HCT116 (cell line): ENCODE data around the gene APLF. TPM values are rescaled to one million over a fixed set of nuclear protein-coding genes. Genes with fewer than 3 reads are reported as not detected.

Experiments
- ATAC-seq: fragments of 200-7000 bp; cut with Tn5 transposase; 2 replicates; pipeline ENCODE4 v1.9.1; 2020; ENCODE audit warnings: mild to moderate bottlenecking, moderate library complexity
- BruUV-seq: library from RNA; stranded (reverse); fragments of 400-500 nt; replicated peaks from 2 replicates; lab custom pipeline; 2021; lab: Mats Ljungman, UMichigan
- CTCF ChIA-PET: fragments of 300-600 bp; sonication (Branson Sonifier 250); formaldehyde crosslinking; loops from one replicate; lab custom pipeline; 2021; ENCODE audit warnings: antibody characterized with exemption; lab: Charles Lee
- POLR2A ChIA-PET: fragments of 300-600, 350-600 bp; sonication (Branson Sonifier 250); formaldehyde crosslinking; loops from one replicate; lab custom pipeline; 2021; ENCODE audit warnings: antibody characterized with exemption; lab: Charles Lee
- RAD21 ChIA-PET, 2 experiments: fragments of 300-600 bp; sonication (Branson Sonifier 250); formaldehyde crosslinking; loops; one replicate each; lab custom pipeline; 2023; ENCODE audit warnings: low total read pairs in 2 of 2; ENCODE audit not compliant: uncharacterized antibody in 2 of 2, unreplicated experiment in 2 of 2, low non-redundant PET in 1 of 2; lab: Charles Lee
- DNase-seq: peaks from one replicate; pipeline ENCODE4 v3.0.0-alpha.2; 2010; ENCODE audit warnings: low read depth, low spot score
- H2AFZ ChIP-seq: fragments of 200-600 bp; shearing (Covaris generic), sonication (generic); 2 replicates; pipeline ENCODE4 v1.6.1; 2017; ENCODE audit warnings: low read depth, mixed run types, mixed read lengths, antibody characterized with exemption, low read length; ENCODE audit not compliant: poor library complexity, severe bottlenecking
- H3K27ac ChIP-seq: 2 replicates; pipeline ENCODE4 v1.5.1; 2012; ENCODE audit warnings: low read depth, low read length
- H3K27me3 ChIP-seq: fragments of 200-600 bp; sonication (generic); 2 replicates; pipeline ENCODE4 v1.6.1; 2016; ENCODE audit warnings: mixed run types, low read length, mixed read lengths; ENCODE audit not compliant: insufficient read depth
- H3K36me3 ChIP-seq, 2 experiments: fragments of 200-500 bp in 1 of 2; fragments of 200-600 bp in 1 of 2; sonication (Bioruptor generic) in 1 of 2; sonication (generic) in 1 of 2; 2 replicates each; pipeline versions ENCODE4 v1.5.1 to v1.6.1; 2014 to 2016; ENCODE audit warnings: low read length in 2 of 2, inconsistent platforms in 1 of 2, mixed read lengths in 1 of 2, mixed run types in 1 of 2; ENCODE audit not compliant: insufficient read depth in 2 of 2, control insufficient read depth in 1 of 2
- H3K4me1 ChIP-seq, 2 experiments: fragments of 200-600 bp in 1 of 2; sonication (generic) in 1 of 2; 2 replicates each; pipeline versions ENCODE4 v1.5.1 to v1.6.1; 2012 to 2017; ENCODE audit warnings: low read length in 2 of 2, inconsistent platforms in 1 of 2, mild to moderate bottlenecking in 1 of 2, mixed read lengths in 1 of 2, mixed run types in 1 of 2, moderate library complexity in 1 of 2; ENCODE audit not compliant: insufficient read depth in 2 of 2, control insufficient read depth in 1 of 2
- H3K4me2 ChIP-seq: fragments of 200-600 bp; sonication (generic); 2 replicates; pipeline ENCODE4 v1.6.1; 2017; ENCODE audit warnings: mixed run types, low read length, mixed read lengths
- H3K4me3 ChIP-seq, 2 experiments: fragments of 200-600 bp in 1 of 2; sonication (generic) in 1 of 2; replicated peaks in 1 of 2; 2 replicates each; pipeline ENCODE4 v1.5.1; 2011 to 2016; ENCODE audit warnings: low read length in 2 of 2, control low read depth in 1 of 2, low read depth in 1 of 2, mild to moderate bottlenecking in 1 of 2, mixed read lengths in 1 of 2, mixed run types in 1 of 2
- H3K79me2 ChIP-seq: fragments of 200-600 bp; sonication (generic); 2 replicates; pipeline ENCODE4 v1.6.1; 2017; ENCODE audit warnings: mild to moderate bottlenecking, mixed run types, low read length, moderate library complexity, mixed read lengths; ENCODE audit not compliant: insufficient read depth
- H3K9ac ChIP-seq: fragments of 200-600 bp; sonication (generic); 2 replicates; pipeline ENCODE4 v1.6.1; 2016; ENCODE audit warnings: low read length, mixed read lengths
- H3K9me2 ChIP-seq: fragments of 200-600 bp; sonication (generic), shearing (Covaris generic); 2 replicates; pipeline ENCODE4 v1.6.1; 2017; ENCODE audit warnings: mixed run types, mild to moderate bottlenecking, moderate library complexity; ENCODE audit not compliant: insufficient read depth
- H3K9me3 ChIP-seq, 2 experiments: fragments of 200-500 bp in 1 of 2; fragments of 200-600 bp in 1 of 2; sonication (Bioruptor generic) in 1 of 2; sonication (generic) in 1 of 2; 2 replicates each; pipeline ENCODE4 v1.6.1; 2014 to 2017; ENCODE audit warnings: low read length in 2 of 2, mixed read lengths in 2 of 2, inconsistent platforms in 1 of 2, low read depth in 1 of 2, mild to moderate bottlenecking in 1 of 2, mixed run types in 1 of 2, moderate library complexity in 1 of 2; ENCODE audit not compliant: control insufficient read depth in 1 of 2, insufficient read depth in 1 of 2
- H4K20me1 ChIP-seq: fragments of 200-600 bp; sonication (generic), shearing (Covaris generic); 2 replicates; pipeline ENCODE4 v1.6.1; 2017; ENCODE audit warnings: mixed run types, mild to moderate bottlenecking, moderate library complexity; ENCODE audit not compliant: insufficient read depth
- CEBPB ChIP-seq: IDR thresholded peaks from 2 replicates; pipeline ENCODE4 v1.6.1; 2012; ENCODE audit warnings: low read depth
- EGR1 ChIP-seq: IDR thresholded peaks from 2 replicates; pipeline ENCODE4 v1.6.1; 2012; ENCODE audit warnings: low read depth
- ELF1 ChIP-seq: IDR thresholded peaks from 2 replicates; pipeline ENCODE4 v1.6.1; 2012; ENCODE audit warnings: low read depth, borderline replicate concordance
- EZH2 ChIP-seq: fragments of 200-600 bp; sonication (generic); IDR thresholded peaks from 2 replicates; pipeline ENCODE4 v1.6.1; 2017; ENCODE audit warnings: antibody characterized with exemption, mixed run types
- FOSL1 ChIP-seq: IDR thresholded peaks from 2 replicates; pipeline ENCODE4 v1.6.1; 2012; ENCODE audit warnings: low read depth
- RAD21 ChIP-seq: IDR thresholded peaks from 2 replicates; pipeline ENCODE4 v1.6.1; 2012; ENCODE audit warnings: low read depth, mild to moderate bottlenecking
- SP1 ChIP-seq: IDR thresholded peaks from 2 replicates; pipeline ENCODE4 v1.6.1; 2012; ENCODE audit warnings: low read depth
- SRF ChIP-seq: IDR thresholded peaks from 2 replicates; pipeline ENCODE4 v1.6.1; 2012; ENCODE audit warnings: low read depth
- TCF7L2 ChIP-seq: IDR thresholded peaks from 2 replicates; pipeline ENCODE4 v1.7.0; 2011; ENCODE audit warnings: borderline replicate concordance, inconsistent platforms; ENCODE audit not compliant: insufficient read depth, insufficient read length; ENCODE audit errors: extremely low read depth
- intact Hi-C: fragments of 100-400 bp; cut with micrococcal nuclease; formaldehyde crosslinking; loops from 2 replicates; pipeline ENCODE4 v1.10.0; 2022
- total RNA-seq: library from RNA; stranded (reverse); gene quantifications from one replicate; pipeline ENCODE4 v1.2.1, GENCODE V29; 2021; ENCODE audit not compliant: unreplicated experiment
- TF ChIP-seq, protein P1 (sequence below): IDR thresholded peaks from 2 replicates; pipeline ENCODE4 v1.6.1; 2012
- TF ChIP-seq, protein P2 (sequence below): IDR thresholded peaks from 2 replicates; pipeline ENCODE4 v1.6.1; 2012; ENCODE audit warnings: low read depth
- TF ChIP-seq, protein P3 (sequence below), 3 experiments: fragments of 200-600 bp in 1 of 3; sonication (generic) in 1 of 3; IDR thresholded peaks in 2 of 3; conservative IDR thresholded peaks in 1 of 3; 2 replicates each; pipeline ENCODE4 v1.5.1; 2012 to 2017; ENCODE audit warnings: low read depth in 2 of 3, low read length in 2 of 3, antibody characterized with exemption in 1 of 3, borderline replicate concordance in 1 of 3, control low read depth in 1 of 3, mild to moderate bottlenecking in 1 of 3, mixed read lengths in 1 of 3, mixed run types in 1 of 3, moderate library complexity in 1 of 3; ENCODE audit not compliant: insufficient read depth in 1 of 3

The APLF gene
- total RNA-seq, 1 experiment from 2014 or later = 1.6 TPM

DNA sequence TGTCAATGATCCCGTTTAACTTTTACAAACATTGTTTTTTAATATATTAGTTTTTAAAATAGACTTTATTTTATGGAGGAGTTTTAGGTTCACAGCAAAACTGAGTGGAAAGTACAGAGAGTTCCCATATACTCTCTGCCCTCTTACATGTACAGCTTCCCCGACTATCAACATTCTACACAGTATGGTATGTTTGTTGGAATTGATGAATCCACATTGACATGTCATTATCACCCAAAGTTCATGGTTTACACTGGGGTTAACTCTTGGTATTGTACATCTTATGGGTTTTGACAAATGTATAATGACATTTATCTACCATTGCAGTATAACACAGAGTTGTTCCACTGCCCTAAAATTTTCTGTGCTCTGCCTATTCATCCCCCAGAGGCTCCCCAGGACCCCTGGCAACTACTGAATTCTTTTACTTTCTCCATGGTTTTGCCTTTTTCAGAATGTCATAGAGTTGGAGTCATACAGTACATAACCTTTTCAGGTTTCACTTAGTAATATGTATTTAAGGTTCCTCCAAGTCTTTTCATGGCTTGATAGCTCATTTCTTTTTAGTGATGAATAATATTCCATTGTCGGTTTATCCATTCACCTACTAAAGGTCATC is 5.5 kb downstream of the APLF start:
- CTCF ChIA-PET = interaction anchor here (1.1 to 1.7 kb wide), 2 partner anchors 9 to 15 kb away, joined by 3 to 6 read pairs; no protein-coding TSS in a partner anchor
- TF ChIP-seq FOSL1 (no peak), SRF (no peak), CEBPB (no peak), EGR1 (no peak), SP1 (no peak), EZH2 (no peak), RAD21 (no peak), ELF1 (no peak), TCF7L2 (no peak)
- TF ChIP-seq, protein P1, sequence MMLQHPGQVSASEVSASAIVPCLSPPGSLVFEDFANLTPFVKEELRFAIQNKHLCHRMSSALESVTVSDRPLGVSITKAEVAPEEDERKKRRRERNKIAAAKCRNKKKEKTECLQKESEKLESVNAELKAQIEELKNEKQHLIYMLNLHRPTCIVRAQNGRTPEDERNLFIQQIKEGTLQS = no peak
- TF ChIP-seq, protein P2, sequence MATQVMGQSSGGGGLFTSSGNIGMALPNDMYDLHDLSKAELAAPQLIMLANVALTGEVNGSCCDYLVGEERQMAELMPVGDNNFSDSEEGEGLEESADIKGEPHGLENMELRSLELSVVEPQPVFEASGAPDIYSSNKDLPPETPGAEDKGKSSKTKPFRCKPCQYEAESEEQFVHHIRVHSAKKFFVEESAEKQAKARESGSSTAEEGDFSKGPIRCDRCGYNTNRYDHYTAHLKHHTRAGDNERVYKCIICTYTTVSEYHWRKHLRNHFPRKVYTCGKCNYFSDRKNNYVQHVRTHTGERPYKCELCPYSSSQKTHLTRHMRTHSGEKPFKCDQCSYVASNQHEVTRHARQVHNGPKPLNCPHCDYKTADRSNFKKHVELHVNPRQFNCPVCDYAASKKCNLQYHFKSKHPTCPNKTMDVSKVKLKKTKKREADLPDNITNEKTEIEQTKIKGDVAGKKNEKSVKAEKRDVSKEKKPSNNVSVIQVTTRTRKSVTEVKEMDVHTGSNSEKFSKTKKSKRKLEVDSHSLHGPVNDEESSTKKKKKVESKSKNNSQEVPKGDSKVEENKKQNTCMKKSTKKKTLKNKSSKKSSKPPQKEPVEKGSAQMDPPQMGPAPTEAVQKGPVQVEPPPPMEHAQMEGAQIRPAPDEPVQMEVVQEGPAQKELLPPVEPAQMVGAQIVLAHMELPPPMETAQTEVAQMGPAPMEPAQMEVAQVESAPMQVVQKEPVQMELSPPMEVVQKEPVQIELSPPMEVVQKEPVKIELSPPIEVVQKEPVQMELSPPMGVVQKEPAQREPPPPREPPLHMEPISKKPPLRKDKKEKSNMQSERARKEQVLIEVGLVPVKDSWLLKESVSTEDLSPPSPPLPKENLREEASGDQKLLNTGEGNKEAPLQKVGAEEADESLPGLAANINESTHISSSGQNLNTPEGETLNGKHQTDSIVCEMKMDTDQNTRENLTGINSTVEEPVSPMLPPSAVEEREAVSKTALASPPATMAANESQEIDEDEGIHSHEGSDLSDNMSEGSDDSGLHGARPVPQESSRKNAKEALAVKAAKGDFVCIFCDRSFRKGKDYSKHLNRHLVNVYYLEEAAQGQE = no peak
- TF ChIP-seq, protein P3, sequence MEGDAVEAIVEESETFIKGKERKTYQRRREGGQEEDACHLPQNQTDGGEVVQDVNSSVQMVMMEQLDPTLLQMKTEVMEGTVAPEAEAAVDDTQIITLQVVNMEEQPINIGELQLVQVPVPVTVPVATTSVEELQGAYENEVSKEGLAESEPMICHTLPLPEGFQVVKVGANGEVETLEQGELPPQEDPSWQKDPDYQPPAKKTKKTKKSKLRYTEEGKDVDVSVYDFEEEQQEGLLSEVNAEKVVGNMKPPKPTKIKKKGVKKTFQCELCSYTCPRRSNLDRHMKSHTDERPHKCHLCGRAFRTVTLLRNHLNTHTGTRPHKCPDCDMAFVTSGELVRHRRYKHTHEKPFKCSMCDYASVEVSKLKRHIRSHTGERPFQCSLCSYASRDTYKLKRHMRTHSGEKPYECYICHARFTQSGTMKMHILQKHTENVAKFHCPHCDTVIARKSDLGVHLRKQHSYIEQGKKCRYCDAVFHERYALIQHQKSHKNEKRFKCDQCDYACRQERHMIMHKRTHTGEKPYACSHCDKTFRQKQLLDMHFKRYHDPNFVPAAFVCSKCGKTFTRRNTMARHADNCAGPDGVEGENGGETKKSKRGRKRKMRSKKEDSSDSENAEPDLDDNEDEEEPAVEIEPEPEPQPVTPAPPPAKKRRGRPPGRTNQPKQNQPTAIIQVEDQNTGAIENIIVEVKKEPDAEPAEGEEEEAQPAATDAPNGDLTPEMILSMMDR (IDR thresholded peaks at IDR 0.05 in 2 of 3, conservative IDR thresholded peaks at IDR 0.05 in 1 of 3; ENCODE audit: borderline replicate concordance in 1 of 3, insufficient read depth in 1 of 3, low read depth in 2 of 3, low read length in 2 of 3) = no peak
- TF ChIP-seq, all 23 proteins: peak for 0
- ChIA-PET POLR2A (no interaction called here), RAD21 (no interaction called here)
- no TSS peak for BruUV-seq
- H3K27ac ChIP-seq = no peak overlapping the region
- no peak overlapping the region for H3K4me3 ChIP-seq
- intact Hi-C loops = loop anchor here (10.0 kb wide), 1 partner anchor 832 kb away; no protein-coding TSS in a partner anchor
- no peak overlapping the region for H3K9ac ChIP-seq
- H3K9me3 ChIP-seq = no peaks in the 10 kb centered on the region
- H3K4me2 ChIP-seq = no peak overlapping the region
- no peaks in the 10 kb centered on the region; the same call in 1 of the 2 replicates for H4K20me1 ChIP-seq
- ATAC-seq = no peak
- H3K79me2 ChIP-seq = no peaks in the 10 kb centered on the region
- H3K4me1 ChIP-seq = peaks cover 0 to 7% of the 10 kb centered on the region in 2 experiments; a peak in 2 of 4 replicates
- H3K36me3 ChIP-seq = no peaks in the 10 kb centered on the region
- no peaks in the 10 kb centered on the region for H3K27me3 ChIP-seq
- H2AFZ ChIP-seq = no peak overlapping the region
- DNase-seq = no peak
- H3K9me2 ChIP-seq = no peaks in the 10 kb centered on the region
